ENCODE data around the gene THPO.

Gene THPO

GRCh38 chr3:184361932-184362667 is 15.9 kb downstream of the THPO start:
- peak in 1 of 2 donors; percentile 29 for DNase-seq

- DNase-seq = peak in 1 of 2 donors; percentile 33
These were observed 16.5 kb downstream of the THPO start, which contains the start of the genes CLCN2 and POLR2H for GRCh38 chr3:184361532-184361931. TSS of gene CLCN2 (minus strand) at chr3:184361605. CDS start at chr3:184361479, 126 bp downstream. TSS of gene POLR2H (plus strand) at chr3:184361710. CDS start at chr3:184363493, 1,783 bp downstream.

- DNase-seq = no peak
These were observed 17.0 kb downstream of the THPO start for GRCh38 chr3:184360929-184361531.

- DNase-seq = no peak
These were observed 17.7 kb downstream of the THPO start for GRCh38 chr3:184360070-184360928.

- no peak for DNase-seq
These were observed 18.4 kb downstream of the THPO start for GRCh38 chr3:184359610-184360009.

GRCh38 chr3:184358921-184359350 is 19.1 kb downstream of the THPO start:
- no peak for DNase-seq

- DNase-seq = no peak
These were observed 19.8 kb downstream of the THPO start for GRCh38 chr3:184358124-184358767.

- no peak for DNase-seq
These were observed 20.5 kb downstream of the THPO start for GRCh38 chr3:184357248-184358123.

GRCh38 chr3:184355261-184356040 is 22.6 kb downstream of the THPO start:
- no peak for DNase-seq

GRCh38 chr3:184354754-184355153 is 23.3 kb downstream of the THPO start:
- DNase-seq = no peak

- DNase-seq = peak; percentile 58 to 71
These were observed 23.8 kb downstream of the THPO start for GRCh38 chr3:184354121-184354728.

- DNase-seq = no peak
These were observed 24.5 kb downstream of the THPO start for GRCh38 chr3:184353546-184353941.

- DNase-seq = no peak
These were observed 25.0 kb downstream of the THPO start for GRCh38 chr3:184352897-184353545.

GRCh38 chr3:184352149-184352785 is 25.7 kb downstream of the THPO start:
- no peak for DNase-seq

- no peak for DNase-seq
These were observed 26.4 kb downstream of the THPO start for GRCh38 chr3:184351511-184352148.

GRCh38 chr3:184350618-184351017 is 27.4 kb downstream of the THPO start:
- no peak for DNase-seq

- no peak for DNase-seq
These were observed 28.2 kb downstream of the THPO start for GRCh38 chr3:184349563-184350470.

- DNase-seq = no peak
These were observed 30.0 kb downstream of the THPO start for GRCh38 chr3:184348057-184348382.
